ENCODE measurements around the gene HIVEP3. TPM values are rescaled to one million over a fixed set of nuclear protein-coding genes. Genes with fewer than 3 reads are reported as not detected.
A peak's percentile ranks its signal among the peaks of the same experiment; 100 is the strongest.

Gene HIVEP3
- total RNA-seq, 1 experiment from 2014 or later, result 1.4 TPM

GRCh38 chr1:41539418-41539805 lies 379.3 kb downstream of the HIVEP3 start:
- no peaks in the 10 kb centered on the region for H4K20me1 ChIP-seq (ENCODE audit: control insufficient read depth, insufficient read depth, insufficient read length)
- no peak overlapping the region for H2BK20ac ChIP-seq (ENCODE audit: low read depth, low read length, poor library complexity, severe bottlenecking)
- Mint-ChIP-seq H3K27me3 (ENCODE audit: low read depth) (peaks cover 19% of the 10 kb centered on the region), H3K36me3 (ENCODE audit: insufficient read depth in 1 of 3, low read depth in 3 of 3) (no peaks in the 10 kb centered on the region; a peak in 1 of 7 replicates), H3K9me3 (peaks cover 0 to under 1% of the 10 kb centered on the region in 2 experiments; a peak in 1 of 5 replicates), H3K27ac (0 out of 7 replicates have a peak overlapping the region, but pooled peaks of 1 of the 3 experiments have one; percentile 66), H3K4me3 (no peak overlapping the region), H3K4me1 (peaks cover 2 to 3% of the 10 kb centered on the region in 2 experiments; a peak in 1 of 4 replicates)
- H3K18ac ChIP-seq (ENCODE audit: insufficient read length, low read depth, low read length), result no peak overlapping the region
- H4K8ac ChIP-seq (replicated peaks; ENCODE audit: insufficient read length, low read depth, low read length), result no peak overlapping the region
- no peak overlapping the region for H3K4me2 ChIP-seq (ENCODE audit: insufficient read depth, insufficient read length, low read length)
- no peak for DNase-seq
- H3K56ac ChIP-seq (ENCODE audit: insufficient read length, low read depth, low read length), result no peak overlapping the region
- H2AK5ac ChIP-seq (ENCODE audit: insufficient read length, low read length), result no peak overlapping the region
- no peak overlapping the region for H3K14ac ChIP-seq (ENCODE audit: insufficient read depth, low read length)
- no peak overlapping the region for H2BK12ac ChIP-seq (ENCODE audit: insufficient read length, low read depth, low read length)
- H3K4me1 ChIP-seq (ENCODE audit: insufficient read depth, low read length), result no peaks in the 10 kb centered on the region
- no peak overlapping the region for H3K27ac ChIP-seq (ENCODE audit: insufficient read length, low read depth, low read length)
- no peak overlapping the region for H2BK120ac ChIP-seq (ENCODE audit: low read depth, low read length, poor library complexity, severe bottlenecking)
- H3K9me3 ChIP-seq (ENCODE audit: control insufficient read depth, low read depth, low read length), result no peaks in the 10 kb centered on the region
- H2BK15ac ChIP-seq (ENCODE audit: low read depth, low read length), result no peak overlapping the region
- H4K5ac ChIP-seq (ENCODE audit: insufficient read length, low read depth, low read length), result no peak overlapping the region
- no peak overlapping the region for H3T11ph ChIP-seq (ENCODE audit: low read length)
- no peak overlapping the region for H3K9ac ChIP-seq (ENCODE audit: extremely low read depth, insufficient read length, low read length)
- no peaks in the 10 kb centered on the region for H3K27me3 ChIP-seq (ENCODE audit: insufficient read depth, low read length)
- H3K4ac ChIP-seq (ENCODE audit: low read depth, low read length), result no peak overlapping the region
- H3K23ac ChIP-seq (ENCODE audit: insufficient read length, low read depth, low read length), result no peak overlapping the region
- H3K79me1 ChIP-seq (ENCODE audit: insufficient read depth, low read depth, low read length, poor library complexity, severe bottlenecking), result no peaks in the 10 kb centered on the region
- TF ChIP-seq CTCF (conservative IDR thresholded peaks at IDR 0.05), result no peak
- WGBS (ENCODE audit: extremely low coverage, insufficient read length, low lambda C conversion rate), result no CpG with 5 or more reads among the region's 6 CpGs
- no peak overlapping the region for H4K91ac ChIP-seq (ENCODE audit: insufficient read length, low read depth, low read length)
- no peak overlapping the region for H2BK5ac ChIP-seq (ENCODE audit: insufficient read length, low read length)
- H3K79me2 ChIP-seq (ENCODE audit: insufficient read depth, low read length), result no peaks in the 10 kb centered on the region
- no peaks in the 10 kb centered on the region for H3K23me2 ChIP-seq (ENCODE audit: insufficient read length, low read depth, low read length, poor library complexity, severe bottlenecking)
- no peak overlapping the region for H2AFZ ChIP-seq (ENCODE audit: low read length)

Measured in H9 (cell line).